HG02852 (cell line): ENCODE data around the gene SMC5.

Source experiments
- ATAC-seq: cut with Tn5 transposase; IDR thresholded peaks from one replicate; pipeline ENCODE4 v1.9.1; 2021; ENCODE audit warnings: mild to moderate bottlenecking, moderate library complexity; ENCODE audit not compliant: unreplicated experiment

The SMC5 gene

GRCh38 chr9:70403618-70404025 lies 144.8 kb downstream of the SMC5 start:
- no peak for ATAC-seq

- no peak for ATAC-seq
Measured at GRCh38 chr9:70404261-70404660, 145.5 kb downstream of the SMC5 start.
